WERI-Rb-1 (cell line): ENCODE measurements around the gene MMD2.

Source experiments
- DNase-seq: peaks from one replicate; pipeline ENCODE4 v3.0.0-alpha.2; 2020
- H3K27ac ChIP-seq: fragments of 250-450 bp; sonication (Bioruptor Pico); 2 replicates; pipeline ENCODE4 v1.5.1; 2020; ENCODE audit warnings: mild to moderate bottlenecking, moderate library complexity
- H3K27me3 ChIP-seq: fragments of 250-450 bp; sonication (Bioruptor Pico); 2 replicates; pipeline ENCODE4 v1.5.1; 2021; ENCODE audit warnings: mild to moderate bottlenecking, low read depth, moderate library complexity; ENCODE audit not compliant: insufficient read depth, severe bottlenecking
- H3K36me3 ChIP-seq: fragments of 250-450 bp; sonication (Bioruptor Pico); 2 replicates; pipeline ENCODE4 v1.5.1; 2020; ENCODE audit warnings: mild to moderate bottlenecking, moderate library complexity
- H3K4me3 ChIP-seq: 2 replicates; pipeline ENCODE4 v1.5.1; 2011; ENCODE audit warnings: low read depth, mild to moderate bottlenecking, control low read depth, low read length
- H3K9me3 ChIP-seq: fragments of 250-450 bp; sonication (Bioruptor Pico); 2 replicates; pipeline ENCODE4 v1.5.1; 2021; ENCODE audit warnings: mild to moderate bottlenecking, moderate library complexity; ENCODE audit not compliant: severe bottlenecking
- TF ChIP-seq, protein P1 (sequence below): IDR thresholded peaks from 2 replicates; pipeline ENCODE4 v1.5.1; 2011; ENCODE audit warnings: low read depth, mild to moderate bottlenecking, control low read depth, inconsistent platforms, low read length

MMD2 gene

DNA sequence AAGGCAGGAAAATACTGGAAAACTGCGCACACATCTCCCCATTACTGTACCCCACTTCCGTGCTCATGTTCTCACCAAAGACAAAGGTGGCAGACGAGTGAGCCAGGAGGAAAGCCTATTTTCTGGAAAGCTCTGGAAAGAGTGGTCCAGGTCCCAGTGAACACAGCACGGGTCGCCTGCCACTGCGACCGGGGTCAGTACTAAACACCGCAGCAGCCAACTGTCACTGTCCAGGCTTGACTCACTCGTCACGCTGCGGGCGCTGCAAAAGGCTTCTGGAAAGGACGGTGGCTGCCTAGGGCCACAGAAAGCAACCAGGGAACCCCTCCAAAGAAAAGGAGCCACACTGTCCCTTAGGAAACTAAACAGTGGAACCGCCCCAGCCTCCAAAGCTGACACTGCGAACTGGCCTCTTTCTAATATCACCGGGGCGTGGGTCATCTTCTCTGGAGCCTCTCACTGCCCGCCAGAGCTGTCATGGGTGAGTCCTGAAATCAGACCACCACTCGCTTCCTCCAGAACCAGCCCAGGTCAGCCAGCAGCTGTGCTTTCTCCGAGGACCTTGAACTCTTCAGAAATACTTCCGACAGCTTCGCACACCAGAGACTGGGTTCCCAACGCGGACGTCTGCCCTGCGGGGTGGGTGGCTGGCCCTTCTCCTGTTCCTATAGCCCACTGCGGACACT is 79.4 kb downstream of the MMD2 start:
- no peak overlapping the region for H3K27ac ChIP-seq
- no peak overlapping the region for H3K4me3 ChIP-seq
- H3K27me3 ChIP-seq, result no peaks in the 10 kb centered on the region
- H3K36me3 ChIP-seq, result peaks cover 45% of the 10 kb centered on the region
- no peaks in the 10 kb centered on the region for H3K9me3 ChIP-seq
- DNase-seq, result no peak
- TF ChIP-seq, protein P1, sequence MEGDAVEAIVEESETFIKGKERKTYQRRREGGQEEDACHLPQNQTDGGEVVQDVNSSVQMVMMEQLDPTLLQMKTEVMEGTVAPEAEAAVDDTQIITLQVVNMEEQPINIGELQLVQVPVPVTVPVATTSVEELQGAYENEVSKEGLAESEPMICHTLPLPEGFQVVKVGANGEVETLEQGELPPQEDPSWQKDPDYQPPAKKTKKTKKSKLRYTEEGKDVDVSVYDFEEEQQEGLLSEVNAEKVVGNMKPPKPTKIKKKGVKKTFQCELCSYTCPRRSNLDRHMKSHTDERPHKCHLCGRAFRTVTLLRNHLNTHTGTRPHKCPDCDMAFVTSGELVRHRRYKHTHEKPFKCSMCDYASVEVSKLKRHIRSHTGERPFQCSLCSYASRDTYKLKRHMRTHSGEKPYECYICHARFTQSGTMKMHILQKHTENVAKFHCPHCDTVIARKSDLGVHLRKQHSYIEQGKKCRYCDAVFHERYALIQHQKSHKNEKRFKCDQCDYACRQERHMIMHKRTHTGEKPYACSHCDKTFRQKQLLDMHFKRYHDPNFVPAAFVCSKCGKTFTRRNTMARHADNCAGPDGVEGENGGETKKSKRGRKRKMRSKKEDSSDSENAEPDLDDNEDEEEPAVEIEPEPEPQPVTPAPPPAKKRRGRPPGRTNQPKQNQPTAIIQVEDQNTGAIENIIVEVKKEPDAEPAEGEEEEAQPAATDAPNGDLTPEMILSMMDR, result no peak

DNA sequence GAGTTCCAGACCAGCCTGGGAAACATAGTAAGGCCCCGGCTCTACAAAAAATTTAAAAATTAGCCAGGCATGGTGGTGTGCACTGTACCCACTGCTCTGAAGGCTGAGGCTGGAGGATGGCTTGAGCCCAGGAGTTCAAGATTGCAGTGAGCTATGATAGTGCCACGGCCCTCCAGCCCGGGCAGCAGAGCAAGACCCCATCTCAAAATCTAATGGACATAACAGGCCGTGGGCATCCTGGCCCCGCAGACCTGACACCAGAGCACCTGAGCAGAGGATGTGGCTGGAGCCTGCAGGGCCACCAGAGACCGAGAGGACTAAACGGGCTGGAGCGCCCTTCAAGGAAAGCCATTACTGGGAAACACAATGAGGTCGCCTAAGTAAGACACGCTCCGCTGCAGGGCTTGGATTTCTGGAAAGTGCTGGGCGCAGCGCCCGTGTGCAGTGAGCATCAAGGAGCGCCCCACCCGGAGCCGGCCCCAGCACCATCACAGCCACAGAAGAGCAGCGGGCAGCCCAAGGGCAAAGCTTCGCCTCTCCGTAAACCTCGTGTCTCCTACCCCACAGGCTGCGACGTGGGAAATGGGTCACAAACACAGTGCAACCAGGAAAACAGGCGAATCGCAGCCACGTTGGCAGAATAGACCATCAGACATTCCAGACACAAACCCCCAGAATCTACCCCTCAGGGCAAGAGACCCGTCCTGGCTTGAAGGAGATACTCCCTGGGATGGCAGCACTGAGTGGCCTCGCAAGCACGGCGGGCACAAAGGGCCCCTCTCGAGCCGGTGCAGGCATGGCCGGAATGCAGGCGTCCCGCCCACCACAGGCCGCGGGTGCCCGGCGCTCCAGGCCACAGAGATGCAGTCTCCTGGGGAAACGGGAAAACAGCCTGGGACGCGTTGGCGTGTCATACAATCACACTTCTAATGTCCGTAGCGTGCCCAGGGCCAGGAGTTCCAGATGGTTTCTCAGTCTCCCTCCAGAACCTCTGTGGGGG is 80.4 kb downstream of the MMD2 start:
- Histone ChIP-seq H3K9me3 (no peaks in the 10 kb centered on the region), H3K27me3 (no peaks in the 10 kb centered on the region), H3K4me3 (no peak overlapping the region), H3K27ac (no peak overlapping the region), H3K36me3 (peaks cover 47% of the 10 kb centered on the region)
- no peak for DNase-seq
- TF ChIP-seq, protein P1, result no peak

DNA sequence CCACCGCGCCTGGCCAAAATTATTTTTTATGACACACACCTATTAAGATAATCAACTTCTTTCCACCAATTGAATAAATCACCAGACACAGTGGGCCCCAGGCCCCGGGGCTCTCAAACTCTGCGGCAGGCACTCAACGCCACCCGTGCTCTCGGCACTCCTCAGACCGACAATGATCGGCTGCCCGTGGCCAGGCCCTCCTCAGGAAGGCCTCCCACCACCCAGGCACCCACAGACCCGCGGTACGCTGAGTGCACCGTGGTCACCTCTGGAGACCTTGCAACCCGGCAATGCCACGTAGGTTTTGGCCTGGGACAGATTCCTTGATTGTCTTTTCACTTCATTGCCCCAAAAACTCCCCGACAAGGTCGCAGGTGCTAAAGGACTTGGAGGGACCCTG is 82.4 kb downstream of the MMD2 start:
- no peaks in the 10 kb centered on the region for H3K9me3 ChIP-seq
- H3K27me3 ChIP-seq, result no peaks in the 10 kb centered on the region
- TF ChIP-seq, protein P1, result no peak
- no peak overlapping the region for H3K27ac ChIP-seq
- H3K4me3 ChIP-seq, result no peak overlapping the region
- DNase-seq, result no peak
- peaks cover 53% of the 10 kb centered on the region for H3K36me3 ChIP-seq

DNA sequence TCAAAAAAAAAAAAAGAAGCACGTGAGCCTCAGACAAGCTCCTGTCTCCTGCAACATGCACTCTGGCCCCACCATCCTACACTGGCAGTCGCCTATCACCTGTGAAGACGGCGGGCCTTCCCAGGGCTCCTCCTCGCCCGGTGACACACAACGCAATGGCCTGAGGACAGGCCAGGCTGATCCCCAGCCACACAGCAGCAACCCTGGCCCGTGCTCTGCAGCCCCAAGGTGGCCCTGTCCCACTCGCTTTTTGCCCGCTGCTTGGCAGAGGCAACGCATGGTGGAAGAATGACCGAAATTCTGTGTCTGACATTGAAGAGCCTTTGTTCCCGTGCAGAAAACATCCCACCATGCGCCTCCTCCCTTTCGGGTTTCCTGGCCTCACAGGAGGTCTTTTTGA is 83.6 kb downstream of the MMD2 start:
- no peak for DNase-seq
- H3K27ac ChIP-seq, result no peak overlapping the region
- peaks cover 51% of the 10 kb centered on the region for H3K36me3 ChIP-seq
- no peaks in the 10 kb centered on the region for H3K9me3 ChIP-seq
- TF ChIP-seq, protein P1, result no peak
- H3K4me3 ChIP-seq, result no peak overlapping the region
- H3K27me3 ChIP-seq, result no peaks in the 10 kb centered on the region

DNA sequence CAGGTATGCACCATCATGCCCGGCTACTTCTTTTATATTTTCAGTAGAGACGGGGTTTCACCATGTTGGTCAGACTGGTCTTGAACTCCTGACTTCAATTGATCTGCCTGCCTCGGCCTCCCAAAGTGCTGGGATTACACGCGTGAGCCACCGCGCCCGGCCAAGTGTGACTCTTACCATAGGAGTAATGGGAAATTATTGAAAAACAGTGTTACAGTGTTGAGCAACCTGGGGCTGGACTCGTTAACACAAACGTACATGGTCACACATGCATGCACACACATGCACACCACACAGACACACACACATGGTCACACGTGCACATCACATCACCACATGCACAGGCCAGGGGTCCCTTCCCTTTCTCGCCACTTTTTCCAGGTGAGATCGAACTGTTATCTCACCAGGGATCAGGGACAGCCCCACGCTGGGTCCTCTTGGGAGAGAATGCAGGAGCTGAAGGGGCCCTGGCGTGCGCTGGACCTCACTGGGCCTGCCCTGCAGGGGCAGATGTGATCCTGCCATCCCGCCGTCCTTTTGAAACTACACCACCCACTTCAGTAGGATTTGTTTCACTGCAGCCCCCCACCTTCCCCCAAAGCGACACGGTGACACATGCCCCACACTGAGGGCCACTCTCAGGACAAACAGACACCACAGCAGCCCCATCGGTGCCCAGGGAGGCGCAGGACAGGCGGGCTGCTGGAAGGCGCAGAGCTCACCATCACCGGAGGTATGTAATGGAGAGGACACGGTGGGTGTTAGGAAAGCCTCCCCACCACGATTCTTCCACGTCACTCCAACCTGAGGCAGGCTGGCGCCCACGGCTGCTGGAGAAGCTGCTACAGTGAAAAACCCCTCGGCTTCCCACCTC is 85.7 kb downstream of the MMD2 start:
- Histone ChIP-seq H3K27ac (no peak overlapping the region), H3K27me3 (no peaks in the 10 kb centered on the region), H3K36me3 (peaks cover 42% of the 10 kb centered on the region), H3K9me3 (no peaks in the 10 kb centered on the region), H3K4me3 (no peak overlapping the region)
- TF ChIP-seq, protein P1, result no peak
- no peak for DNase-seq
